H1 (cell line): ENCODE results near the gene COMMD7. TPM values are rescaled to one million over a fixed set of nuclear protein-coding genes. Genes with fewer than 3 reads are reported as not detected.
"Not testable (repeated sequence)": the region's sequence is repeated elsewhere in the genome, so short reads cannot be mapped to it uniquely, and the experiment has no call there.

Experiments used
- CTCF ChIA-PET: fragments of 300-600 bp; sonication (Branson Sonifier 250); formaldehyde crosslinking; loops from one replicate; lab custom pipeline; 2021; ENCODE audit not compliant: partially characterized antibody; lab: Charles Lee
- POLR2A ChIA-PET: fragments of 300-600 bp; sonication (Branson Sonifier 250); formaldehyde crosslinking; loops from one replicate; lab custom pipeline; 2021; ENCODE audit warnings: inconsistent platforms; ENCODE audit not compliant: partially characterized antibody; lab: Charles Lee
- DNase-seq, 2 experiments: peaks; one replicate each; pipeline versions ENCODE4 v3.0.0 to v3.0.0-alpha.2; 2010 to 2022; ENCODE audit warnings: low spot score in 2 of 2, low read depth in 1 of 2, mixed read lengths in 1 of 2
- FAIRE-seq: peaks from 2 replicates; lab custom pipeline; 2011; peaks lifted over from hg19 to GRCh38; lab: Jason Lieb, UNC
- H2AFZ ChIP-seq: 2 replicates; pipeline ENCODE4 v1.8.1; 2012; ENCODE audit warnings: low read length, inconsistent platforms
- H2AK5ac ChIP-seq: 2 replicates; pipeline ENCODE4 v1.6.1; 2013; ENCODE audit warnings: low read depth, low read length
- H2BK120ac ChIP-seq: replicated peaks from 2 replicates; pipeline ENCODE3; 2013; ENCODE audit warnings: low read depth, low read length, inconsistent platforms
- H2BK12ac ChIP-seq: 2 replicates; pipeline ENCODE4 v1.6.1; 2013; ENCODE audit warnings: low read depth, low read length
- H2BK15ac ChIP-seq: 2 replicates; pipeline ENCODE4 v1.6.1; 2013; ENCODE audit warnings: low read length
- H2BK20ac ChIP-seq: 2 replicates; pipeline ENCODE4 v1.6.1; 2013; ENCODE audit warnings: low read length
- H2BK5ac ChIP-seq: 2 replicates; pipeline ENCODE4 v1.6.1; 2013; ENCODE audit warnings: low read depth, low read length
- H3K14ac ChIP-seq: 2 replicates; pipeline ENCODE4 v1.6.1; 2013; ENCODE audit warnings: inconsistent platforms; ENCODE audit not compliant: insufficient read length
- H3K18ac ChIP-seq: 2 replicates; pipeline ENCODE4 v1.6.1; 2013; ENCODE audit warnings: low read length; ENCODE audit errors: extremely low read depth
- H3K23ac ChIP-seq: 2 replicates; pipeline ENCODE4 v1.6.1; 2013; ENCODE audit warnings: inconsistent platforms; ENCODE audit not compliant: insufficient read length
- H3K23me2 ChIP-seq: 2 replicates; pipeline ENCODE4 v1.6.1; 2013; ENCODE audit warnings: low read depth, low read length
- H3K27ac ChIP-seq: 2 replicates; pipeline ENCODE4 v1.6.1; 2011; ENCODE audit warnings: low read depth, low read length, inconsistent platforms
- H3K27me3 ChIP-seq, 4 experiments: replicated peaks in 1 of 4; 1 replicate in 1 of 4; 2 replicates in 3 of 4; pipeline versions ENCODE4 v1.6.1 to v1.8.1; 2011 to 2013; ENCODE audit warnings: low read length in 3 of 4, mild to moderate bottlenecking in 3 of 4, inconsistent platforms in 2 of 4, mixed read lengths in 2 of 4, moderate library complexity in 1 of 4; ENCODE audit not compliant: control insufficient read depth in 3 of 4, insufficient read depth in 3 of 4; ENCODE audit errors: extremely low read depth in 1 of 4
- H3K36me3 ChIP-seq, 4 experiments: 2 replicates each; pipeline versions ENCODE4 v1.6.1 to v1.8.1; 2011 to 2013; ENCODE audit warnings: mild to moderate bottlenecking in 4 of 4, low read length in 3 of 4, moderate library complexity in 2 of 4, control low read depth in 1 of 4, inconsistent platforms in 1 of 4; ENCODE audit not compliant: insufficient read depth in 4 of 4, control insufficient read depth in 2 of 4
- H3K4ac ChIP-seq: replicated peaks from 2 replicates; pipeline ENCODE3; 2013; ENCODE audit warnings: low read length, low read depth, mixed read lengths, inconsistent platforms; ENCODE audit not compliant: insufficient read length
- H3K4me1 ChIP-seq, 4 experiments: replicated peaks in 1 of 4; 1 replicate in 1 of 4; 2 replicates in 3 of 4; pipeline versions ENCODE4 v1.6.1 to v1.8.1; 2011 to 2013; ENCODE audit warnings: low read length in 3 of 4, inconsistent platforms in 2 of 4, mixed read lengths in 1 of 4; ENCODE audit not compliant: insufficient read depth in 4 of 4, control insufficient read depth in 3 of 4
- H3K4me2 ChIP-seq, 2 experiments: 2 replicates each; pipeline versions ENCODE4 v1.6.1 to v1.8.1; 2011 to 2013; ENCODE audit warnings: low read depth in 2 of 2, low read length in 2 of 2, control low read depth in 1 of 2, inconsistent platforms in 1 of 2, mild to moderate bottlenecking in 1 of 2; ENCODE audit not compliant: insufficient read depth in 1 of 2
- H3K4me3 ChIP-seq, 4 experiments: fragments of 200-600, 300-600 bp in 1 of 4; sonication (generic), shearing (Covaris generic), sonication (Bioruptor Twin) in 1 of 4; 2 replicates each; pipeline versions ENCODE4 v1.5.1 to v1.8.1; 2011 to 2016; ENCODE audit warnings: low read length in 4 of 4, low read depth in 3 of 4, control low read depth in 2 of 4, inconsistent platforms in 2 of 4, mild to moderate bottlenecking in 2 of 4, mixed read lengths in 1 of 4, moderate library complexity in 1 of 4; ENCODE audit not compliant: insufficient read depth in 2 of 4; ENCODE audit errors: extremely low read depth in 1 of 4
- H3K56ac ChIP-seq: replicated peaks from 2 replicates; pipeline ENCODE3; 2013; ENCODE audit warnings: low read depth, mild to moderate bottlenecking, mixed read lengths, low read length, inconsistent platforms; ENCODE audit not compliant: insufficient read length
- H3K79me1 ChIP-seq: 2 replicates; pipeline ENCODE4 v1.6.1; 2013; ENCODE audit warnings: low read depth, low read length, control low read depth
- H3K79me2 ChIP-seq, 2 experiments: 2 replicates each; pipeline versions ENCODE4 v1.6.1 to v1.8.1; 2012 to 2013; ENCODE audit warnings: low read length in 2 of 2, mild to moderate bottlenecking in 2 of 2, inconsistent platforms in 1 of 2; ENCODE audit not compliant: insufficient read depth in 2 of 2, control insufficient read depth in 1 of 2
- H3K9ac ChIP-seq, 4 experiments: replicated peaks in 1 of 4; 1 replicate in 1 of 4; 2 replicates in 3 of 4; pipeline versions ENCODE4 v1.6.1 to v1.8.1; 2011 to 2013; ENCODE audit warnings: low read depth in 3 of 4, low read length in 3 of 4, control low read depth in 2 of 4, mild to moderate bottlenecking in 2 of 4, moderate library complexity in 2 of 4, inconsistent platforms in 1 of 4; ENCODE audit errors: extremely low read depth in 1 of 4
- H3K9me3 ChIP-seq, 2 experiments: 2 replicates each; pipeline versions ENCODE4 v1.6.1 to v1.8.1; 2012 to 2013; ENCODE audit warnings: mild to moderate bottlenecking in 2 of 2, moderate library complexity in 2 of 2, control low read depth in 1 of 2, inconsistent platforms in 1 of 2, low read depth in 1 of 2, low read length in 1 of 2, mixed read lengths in 1 of 2; ENCODE audit not compliant: insufficient read depth in 2 of 2
- H4K20me1 ChIP-seq, 2 experiments: replicated peaks in 1 of 2; 2 replicates each; pipeline versions ENCODE3 to v1.8.1; 2011 to 2013; ENCODE audit warnings: inconsistent platforms in 2 of 2, low read length in 2 of 2, mild to moderate bottlenecking in 1 of 2; ENCODE audit not compliant: insufficient read depth in 2 of 2, control insufficient read depth in 1 of 2
- H4K5ac ChIP-seq: 2 replicates; pipeline ENCODE4 v1.6.1; 2013; ENCODE audit warnings: low read length, low read depth, mixed read lengths, inconsistent platforms; ENCODE audit not compliant: insufficient read length
- H4K8ac ChIP-seq: 2 replicates; pipeline ENCODE4 v1.8.0; 2013; ENCODE audit warnings: mild to moderate bottlenecking, moderate library complexity, low read length, inconsistent platforms; ENCODE audit not compliant: insufficient read depth; ENCODE audit errors: extremely low read depth
- H4K91ac ChIP-seq: replicated peaks from 2 replicates; pipeline ENCODE3; 2013; ENCODE audit warnings: low read length, mixed read lengths, inconsistent platforms; ENCODE audit not compliant: insufficient read length
- WGBS, 2 experiments: shearing (Covaris generic) in 1 of 2; methylation state at CpG; one replicate each; pipeline versions ENCODE4 v1.1.6 to v1.1.7; 2013 to 2015; ENCODE audit warnings: low lambda C conversion rate in 2 of 2, mixed read lengths in 2 of 2, inconsistent platforms in 1 of 2, low coverage in 1 of 2, missing lambda C conversion rate in 1 of 2; ENCODE audit not compliant: insufficient replicate concordance in 2 of 2, insufficient coverage in 1 of 2, insufficient read length in 1 of 2; ENCODE audit errors: extremely low coverage in 1 of 2, missing lambda C conversion rate in 1 of 2; 5-methylcytosine and 5-hydroxymethylcytosine counted together
- polyA plus RNA-seq, 7 experiments: library from polyadenylated mRNA; depleted of rRNA in 3 of 7; stranded (reverse) in 5 of 7; unstranded in 2 of 7; fragments of >200 nt in 5 of 7; fragments of 200-250 nt in 2 of 7; gene quantifications; 1 replicate in 5 of 7; 2 replicates in 1 of 7; 4 replicates in 1 of 7; pipeline versions ENCODE4 v1.2.1 to v1.2.3, GENCODE V29; 2011 to 2013; ENCODE audit warnings: missing spikeins in 2 of 7, mixed read lengths in 2 of 7
- total RNA-seq: library from RNA; stranded (reverse); fragmentation: NEBNext Ultra II Directional; extraction: Animal tissue kit (Norgen Biotek cat#: 25700); gene quantifications from 2 replicates; pipeline ENCODE4 v1.2.1, GENCODE V29; 2021

Gene COMMD7
- total and polyA plus RNA-seq, 2 of the 8 experiments (the other 6 are each of a cell fraction or from before 2014, with no cell fraction given) = 39.4 to 48.9 TPM

DNA sequence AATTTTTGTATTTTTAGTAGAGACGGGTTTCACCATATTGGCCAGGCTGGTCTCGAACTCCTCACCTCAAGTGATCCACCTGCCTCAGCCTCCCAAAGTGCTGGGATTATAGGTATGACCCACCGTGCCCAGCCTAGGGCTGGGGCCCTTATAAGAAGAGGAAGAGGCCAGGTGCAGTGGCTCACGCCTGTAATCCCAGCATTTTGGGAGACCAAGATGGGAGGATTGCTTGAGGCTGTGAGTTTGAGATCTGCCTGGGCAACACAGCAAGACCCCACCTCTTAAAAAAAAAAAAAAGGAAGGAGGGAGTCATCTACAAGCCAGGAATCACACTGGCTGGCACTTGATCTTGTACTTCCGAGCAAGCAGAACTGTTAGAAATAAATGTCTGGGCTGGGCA, 13.9 kb downstream of the COMMD7 start:
- H3K4me3 ChIP-seq, H2BK120ac ChIP-seq, H3K27me3 ChIP-seq, H2AK5ac ChIP-seq, H3K4ac ChIP-seq, H4K20me1 ChIP-seq, H4K91ac ChIP-seq, H3K27ac ChIP-seq, H3K23me2 ChIP-seq, H2BK5ac ChIP-seq, DNase-seq, H2BK20ac ChIP-seq, H2AFZ ChIP-seq, H3K4me1 ChIP-seq, H2BK12ac ChIP-seq, H4K5ac ChIP-seq, FAIRE-seq, H3K79me1 ChIP-seq, H3K56ac ChIP-seq, H4K8ac ChIP-seq, H3K9me3 ChIP-seq, H3K18ac ChIP-seq, H2BK15ac ChIP-seq, H3K14ac ChIP-seq, H3K23ac ChIP-seq, H3K4me2 ChIP-seq, H3K9ac ChIP-seq: not testable (repeated sequence)
- CTCF ChIA-PET = interaction anchor here (2.0 kb wide), 1 partner anchor 49 kb away, joined by 11 read pairs; no protein-coding TSS in a partner anchor
- Histone ChIP-seq H3K79me2 (peaks cover 0 to 43% of the 10 kb centered on the region in 2 experiments; a peak in 3 of 4 replicates), H3K36me3 (peaks cover 4 to 41% (median 9%) of the 10 kb centered on the region in 4 experiments)
- POLR2A ChIA-PET = interaction anchor here (0.6 to 1.5 kb wide), 3 partner anchors 35 to 44 kb away, joined by 3 to 4 read pairs (median 3); no protein-coding TSS in a partner anchor
- WGBS, 2 experiments = 93% methylated on average over 5 of the region's 5 CpGs; no CpG with 5 or more reads in 1 of the 2 experiments
